Activated CD8-positive, alpha-beta memory T cell treated with anti-CD3 and anti-CD28 coated beads, Interleukin-2, amount 50 U/mL, for 4 hours (primary cell): ENCODE results near the gene ZBTB20.
"Not testable (repeated sequence)": the region's sequence is repeated elsewhere in the genome, so short reads cannot be mapped to it uniquely, and the experiment has no call there.

Experiments used
- DNase-seq: peaks from one replicate; pipeline ENCODE4 v3.0.0-alpha.2; 2020

Gene ZBTB20

DNA sequence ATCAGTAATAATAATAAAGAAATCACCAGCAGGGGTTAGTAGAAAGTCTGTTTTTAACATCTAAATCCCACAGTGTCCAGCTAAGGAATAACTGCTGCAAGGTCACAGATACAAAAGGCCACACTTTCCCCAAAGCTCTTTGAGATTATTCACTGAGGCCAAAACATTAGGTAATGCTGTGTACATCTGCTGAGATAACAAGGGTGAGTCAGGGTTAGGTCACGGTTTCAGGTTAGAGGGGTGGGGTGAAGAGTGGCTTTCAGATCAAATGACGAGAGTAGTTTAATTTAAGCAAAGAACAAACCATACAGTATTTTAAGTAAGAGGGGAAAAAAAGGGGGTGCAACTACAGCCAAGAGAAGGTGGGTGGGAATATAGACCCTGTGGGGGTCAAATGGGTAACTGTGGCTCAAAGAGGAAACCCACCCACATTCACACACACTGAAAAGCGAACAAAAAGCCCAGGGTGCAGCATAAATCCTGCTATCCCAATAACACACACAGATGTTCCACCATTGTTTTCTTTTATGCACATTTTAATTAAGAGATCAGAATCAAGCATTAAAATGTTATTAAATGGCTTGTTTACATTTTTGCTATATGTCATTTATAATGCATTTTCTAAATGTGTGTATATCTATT lies 440.4 kb downstream of the ZBTB20 start:
- DNase-seq, result no peak

DNA sequence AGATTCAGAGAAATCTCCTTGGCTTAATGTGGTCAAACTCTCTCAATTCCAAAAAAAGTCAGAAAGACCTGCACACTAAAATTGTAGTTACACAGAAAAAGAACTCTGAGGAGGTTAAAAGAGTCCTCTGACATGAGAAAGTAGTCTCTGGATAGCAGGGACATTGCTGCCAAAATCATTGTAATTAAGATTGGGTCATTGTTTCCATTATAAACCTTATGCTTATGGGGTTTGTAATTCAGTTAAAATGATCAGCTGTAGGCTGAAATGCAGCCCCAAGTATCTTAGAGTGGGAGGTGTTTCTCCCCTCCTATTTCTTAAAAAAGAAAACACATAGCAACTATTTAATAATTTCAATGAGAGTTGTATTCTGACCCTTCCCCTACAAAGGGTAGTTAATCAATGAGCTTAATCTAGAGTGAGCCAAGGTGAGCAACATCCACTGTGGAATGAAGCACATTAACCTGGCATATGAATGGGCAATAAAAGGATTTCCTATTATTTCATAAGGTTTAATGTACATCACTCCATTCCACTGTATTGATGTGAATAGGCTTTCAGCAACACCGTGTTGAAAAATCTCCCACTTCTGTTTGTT lies 446.4 kb downstream of the ZBTB20 start:
- DNase-seq, result no peak

GRCh38 chr3:114698146-114699105 lies 448.7 kb downstream of the ZBTB20 start:
- DNase-seq, result no peak

DNA sequence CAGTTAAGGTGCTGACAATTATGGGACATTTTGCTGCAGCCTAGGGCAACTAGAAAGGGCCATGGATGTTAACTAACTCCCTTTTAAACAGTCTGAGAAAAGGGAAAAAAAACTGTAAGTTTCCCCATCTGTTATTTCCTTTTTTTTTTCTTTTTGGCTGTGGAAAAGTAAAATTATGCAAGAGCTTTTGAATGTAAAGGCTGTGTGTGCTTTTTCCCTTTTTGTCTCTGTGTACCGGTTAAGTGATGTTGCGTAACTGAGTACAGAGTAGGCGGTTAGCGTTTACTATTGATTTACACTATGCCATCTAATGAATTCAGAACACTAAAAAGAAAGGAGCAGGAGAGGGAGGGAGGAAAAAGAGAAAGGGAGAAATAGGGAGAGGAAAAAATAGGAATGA lies 449.7 kb downstream of the ZBTB20 start:
- DNase-seq, result no peak

GRCh38 chr3:114694251-114694650 lies 452.8 kb downstream of the ZBTB20 start:
- DNase-seq, result no peak

DNA sequence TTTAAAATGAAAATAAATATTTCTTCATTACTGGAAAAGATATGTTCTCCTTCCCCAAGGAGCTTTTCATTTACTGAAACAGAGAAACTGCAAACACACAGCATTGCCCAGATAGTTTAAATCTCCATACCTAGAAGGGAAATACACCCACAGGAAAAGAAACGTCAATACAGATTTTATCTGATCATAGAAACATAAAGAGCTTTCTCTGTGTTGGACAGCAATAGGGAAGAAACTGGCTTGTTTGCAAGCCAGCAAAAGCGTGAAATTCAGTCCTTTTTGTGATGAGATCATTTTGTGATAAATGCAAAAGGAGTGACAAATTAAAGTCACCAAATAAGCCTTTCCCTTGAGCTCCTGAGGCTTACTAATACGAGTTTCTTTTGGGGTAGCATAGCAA lies 455.2 kb downstream of the ZBTB20 start:
- no peak for DNase-seq

DNA sequence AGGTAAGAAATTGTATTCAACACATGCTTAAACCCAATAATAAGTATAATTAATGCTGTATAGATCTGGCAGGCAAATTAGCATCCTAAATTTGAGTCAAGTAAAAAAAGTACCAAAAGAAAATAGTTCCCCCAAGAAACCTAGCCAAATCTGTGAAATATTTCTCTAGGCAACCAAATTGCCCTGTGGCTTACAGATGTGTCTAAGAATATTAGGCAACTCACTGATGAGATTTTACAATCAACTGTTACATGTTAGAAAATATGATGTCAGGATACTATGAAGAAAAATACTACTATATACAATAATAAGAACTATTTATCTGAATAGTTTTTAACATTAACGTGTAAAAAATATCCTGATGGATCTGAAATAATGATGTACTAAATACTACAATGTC lies 456.2 kb downstream of the ZBTB20 start:
- DNase-seq, result no peak

GRCh38 chr3:114687151-114687550 lies 459.9 kb downstream of the ZBTB20 start:
- no peak for DNase-seq

DNA sequence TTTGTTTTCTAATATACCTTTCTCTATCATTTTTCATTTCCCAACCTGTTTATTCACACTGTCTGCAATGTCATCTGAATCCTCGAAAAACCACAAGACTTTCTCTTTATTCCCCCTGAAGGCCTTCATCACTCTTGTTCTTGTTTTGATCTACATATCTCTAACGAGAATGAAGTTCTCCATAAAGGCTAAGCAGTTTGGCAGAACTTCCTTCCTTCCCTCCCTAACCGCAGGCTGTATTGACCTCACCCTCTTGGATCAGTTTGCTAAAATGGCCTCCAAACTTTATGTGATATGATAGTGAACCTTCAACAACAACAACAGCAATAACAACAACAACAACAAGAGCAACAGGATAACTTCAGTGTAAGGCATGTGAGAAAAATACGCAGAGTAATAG lies 460.5 kb downstream of the ZBTB20 start:
- no peak for DNase-seq

DNA sequence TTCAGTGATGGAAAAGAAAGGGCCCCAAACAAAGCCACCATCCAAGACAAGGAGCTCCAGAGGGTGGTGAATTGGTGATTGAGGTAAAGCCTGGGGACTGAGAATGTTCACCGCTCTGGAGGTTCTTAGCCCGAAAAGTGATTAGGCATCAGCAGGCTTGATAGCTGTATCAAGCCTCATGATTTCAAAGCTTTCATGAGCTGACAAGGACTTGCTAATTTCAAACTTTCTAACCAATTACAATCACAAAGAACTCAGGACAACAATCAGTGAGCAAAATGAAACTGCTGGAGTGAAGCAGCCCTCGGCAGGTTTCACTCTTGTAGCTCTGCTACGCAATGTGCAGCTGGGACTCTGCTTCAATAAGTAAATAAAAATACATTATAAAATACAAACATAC lies 461.9 kb downstream of the ZBTB20 start:
- no peak for DNase-seq

DNA sequence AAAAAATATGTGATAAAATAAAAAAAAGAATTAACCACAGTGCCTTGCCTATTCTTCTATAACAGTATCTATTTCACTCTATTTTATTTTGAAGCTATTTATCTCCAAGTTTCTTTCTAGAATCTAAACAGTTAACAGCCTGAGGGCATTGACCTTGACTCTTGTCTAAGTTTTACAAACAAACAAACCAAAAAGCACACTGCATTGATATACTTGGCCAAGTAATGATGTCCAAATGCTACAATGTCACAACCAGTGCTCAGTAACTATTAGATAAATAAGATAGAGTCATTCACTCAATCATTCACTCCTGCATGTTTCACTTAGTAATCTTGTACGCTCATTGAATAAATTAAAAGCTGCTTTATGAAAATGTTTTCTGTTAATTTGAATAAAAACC lies 466.8 kb downstream of the ZBTB20 start:
- DNase-seq, result no peak

DNA sequence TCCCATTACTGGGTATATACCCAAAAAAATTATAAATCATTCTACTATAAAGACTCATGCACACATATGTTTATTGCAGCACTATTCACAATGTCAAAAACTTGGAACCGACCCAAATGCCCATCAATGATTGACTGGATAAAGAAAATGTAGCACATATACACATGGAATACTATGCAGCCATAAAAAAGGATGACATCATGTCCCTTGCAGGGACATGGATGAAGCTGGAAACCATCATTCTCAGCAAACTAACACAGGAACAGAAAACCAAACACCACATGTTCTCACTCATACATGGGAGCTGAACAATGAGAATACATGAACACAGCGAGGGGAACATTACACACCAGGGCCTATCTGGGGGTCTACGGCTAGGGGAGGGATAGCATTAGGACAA lies 467.3 kb downstream of the ZBTB20 start:
- DNase-seq, result not testable (repeated sequence)

- no peak for DNase-seq
These were observed 472.0 kb downstream of the ZBTB20 start for GRCh38 chr3:114675104-114675503.

DNA sequence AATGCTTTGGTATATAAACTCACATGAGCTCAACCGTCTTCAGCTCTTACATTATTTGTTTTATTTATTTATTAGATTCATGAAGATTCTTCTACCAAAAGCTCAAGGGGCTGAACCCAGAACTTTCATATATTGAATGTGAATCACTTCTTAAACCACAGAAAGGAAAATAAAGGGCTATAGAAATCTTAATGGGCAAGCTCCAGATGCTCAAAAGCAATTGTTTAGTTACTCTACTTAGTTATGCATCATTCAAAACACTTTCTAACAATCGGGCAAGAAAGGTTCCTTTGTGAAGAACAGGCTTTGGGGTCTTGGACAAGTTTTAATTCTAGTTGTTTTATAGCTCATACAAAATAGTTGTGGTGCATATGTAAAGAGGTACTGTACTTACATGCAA lies 473.1 kb downstream of the ZBTB20 start:
- no peak for DNase-seq

DNA sequence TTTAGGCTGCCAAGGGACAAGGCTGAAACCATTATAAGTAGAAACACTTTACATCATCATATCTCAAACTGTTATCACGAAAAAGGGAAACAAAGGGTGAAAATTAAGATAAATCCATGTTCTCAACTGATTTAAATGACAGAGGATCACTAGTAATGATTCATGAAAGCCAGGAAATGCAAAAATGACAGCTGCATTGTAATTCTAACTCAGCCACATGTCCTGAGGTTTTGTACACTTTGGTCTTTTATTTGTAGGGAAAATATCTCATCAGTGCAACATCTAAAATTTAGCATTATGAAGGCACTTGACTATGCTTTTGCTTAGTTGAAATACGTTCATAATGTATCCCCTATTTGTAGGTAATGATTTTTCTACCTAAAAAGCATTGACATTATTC lies 473.6 kb downstream of the ZBTB20 start:
- DNase-seq, result no peak

GRCh38 chr3:114672692-114673447 lies 474.2 kb downstream of the ZBTB20 start:
- no peak for DNase-seq

DNA sequence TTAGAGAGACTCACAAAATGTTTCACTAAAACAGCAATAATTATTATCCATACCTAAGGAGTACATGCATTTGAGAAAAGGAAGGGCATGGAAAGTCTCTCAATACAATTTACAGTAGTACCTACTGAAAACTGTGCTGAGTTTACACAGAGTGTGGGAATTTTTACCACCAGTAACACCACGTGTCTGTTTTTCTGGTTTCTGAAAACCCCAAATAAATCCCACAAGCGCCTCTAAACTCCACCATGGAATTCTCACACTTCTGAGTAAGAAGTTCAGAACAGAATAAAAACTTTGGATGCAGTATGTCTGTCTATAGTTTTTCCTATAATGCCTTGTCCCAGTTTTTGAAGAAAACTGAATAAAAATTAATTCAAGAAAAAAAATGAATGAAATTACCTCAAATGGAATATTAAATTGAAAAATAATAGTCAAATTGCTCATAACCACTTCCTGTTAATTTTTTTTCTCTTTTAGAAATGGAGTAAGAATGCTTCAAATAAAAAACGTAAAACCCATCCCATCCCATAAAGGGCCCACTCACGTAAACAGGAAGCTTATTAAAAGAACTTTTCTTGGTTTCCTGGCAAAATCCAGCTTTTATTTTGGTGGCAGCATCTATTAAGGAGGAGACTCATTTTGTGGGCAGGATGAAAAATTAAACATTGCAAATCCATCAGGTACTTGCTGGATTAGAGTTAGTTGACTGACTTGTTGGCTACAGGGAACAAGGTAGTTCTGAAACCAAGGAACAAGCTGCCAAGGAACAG lies 475.2 kb downstream of the ZBTB20 start:
- DNase-seq, result no peak

GRCh38 chr3:114669614-114670013 lies 477.5 kb downstream of the ZBTB20 start:
- DNase-seq, result no peak

DNA sequence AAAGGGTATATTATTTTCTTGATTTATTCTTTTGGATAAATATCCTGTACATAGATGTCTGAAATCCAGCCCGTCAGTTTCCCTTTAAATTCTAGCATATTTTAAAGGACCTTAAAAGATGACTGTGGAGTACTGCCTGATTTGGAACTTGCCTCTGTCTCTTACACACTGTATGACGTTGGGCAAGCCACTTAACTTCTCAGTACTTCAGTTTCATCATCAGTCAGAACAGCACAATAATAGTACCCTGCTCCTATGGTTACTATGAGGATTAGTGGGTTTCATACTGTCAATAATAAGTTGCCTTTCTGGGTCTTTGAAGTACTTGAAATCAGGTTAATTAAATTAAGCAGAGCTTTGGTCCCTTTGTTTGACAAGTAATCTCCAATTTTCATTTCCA lies 479.0 kb downstream of the ZBTB20 start:
- no peak for DNase-seq

DNA sequence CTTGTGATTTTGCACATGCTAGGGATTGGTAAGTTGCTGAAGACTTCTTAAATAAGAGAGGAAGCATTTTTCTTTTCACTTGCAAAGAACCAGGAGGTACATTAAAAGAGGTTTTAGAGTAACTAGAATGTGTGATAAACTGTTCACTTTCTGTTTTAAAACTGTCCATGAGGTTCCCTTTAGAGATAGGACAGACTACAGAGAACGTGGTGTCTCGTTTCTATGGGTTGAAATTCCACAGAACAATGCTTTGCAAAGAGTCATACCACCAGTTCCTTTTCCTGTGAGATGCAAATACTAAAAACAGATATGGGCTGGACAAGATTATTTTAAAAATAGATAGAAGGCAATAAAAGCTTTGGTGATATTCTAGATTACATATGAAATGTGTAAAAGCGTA lies 480.5 kb downstream of the ZBTB20 start:
- DNase-seq, result no peak

- DNase-seq, result no peak
These were observed 483.1 kb downstream of the ZBTB20 start for GRCh38 chr3:114664006-114664405.

- DNase-seq, result no peak
These were observed 486.3 kb downstream of the ZBTB20 start for GRCh38 chr3:114660808-114661207.
